ENCODE data around the gene BICDL1. TPM values are rescaled to one million over a fixed set of nuclear protein-coding genes. Genes with fewer than 3 reads are reported as not detected.
"Not testable (repeated sequence)": the region's sequence is repeated elsewhere in the genome, so short reads cannot be mapped to it uniquely, and the experiment has no call there.

BICDL1 gene
- total RNA-seq, 1 experiment from 2014 or later, result 20.7 TPM

GRCh38 chr12:119980242-119980641 lies 8.8 kb upstream of the BICDL1 start:
- BruUV-seq (replicated peaks), result no TSS peak
- H3K36me3 Mint-ChIP-seq (ENCODE audit: insufficient read depth, unreplicated experiment), result no peaks in the 10 kb centered on the region
- H3K4me1 Mint-ChIP-seq (ENCODE audit: insufficient read depth, unreplicated experiment), result no peaks in the 10 kb centered on the region
- intact Hi-C loops (cut with micrococcal nuclease), result no loop called here
- CTCF ChIA-PET, result no interaction called here
- TF ChIP-seq, protein P1, sequence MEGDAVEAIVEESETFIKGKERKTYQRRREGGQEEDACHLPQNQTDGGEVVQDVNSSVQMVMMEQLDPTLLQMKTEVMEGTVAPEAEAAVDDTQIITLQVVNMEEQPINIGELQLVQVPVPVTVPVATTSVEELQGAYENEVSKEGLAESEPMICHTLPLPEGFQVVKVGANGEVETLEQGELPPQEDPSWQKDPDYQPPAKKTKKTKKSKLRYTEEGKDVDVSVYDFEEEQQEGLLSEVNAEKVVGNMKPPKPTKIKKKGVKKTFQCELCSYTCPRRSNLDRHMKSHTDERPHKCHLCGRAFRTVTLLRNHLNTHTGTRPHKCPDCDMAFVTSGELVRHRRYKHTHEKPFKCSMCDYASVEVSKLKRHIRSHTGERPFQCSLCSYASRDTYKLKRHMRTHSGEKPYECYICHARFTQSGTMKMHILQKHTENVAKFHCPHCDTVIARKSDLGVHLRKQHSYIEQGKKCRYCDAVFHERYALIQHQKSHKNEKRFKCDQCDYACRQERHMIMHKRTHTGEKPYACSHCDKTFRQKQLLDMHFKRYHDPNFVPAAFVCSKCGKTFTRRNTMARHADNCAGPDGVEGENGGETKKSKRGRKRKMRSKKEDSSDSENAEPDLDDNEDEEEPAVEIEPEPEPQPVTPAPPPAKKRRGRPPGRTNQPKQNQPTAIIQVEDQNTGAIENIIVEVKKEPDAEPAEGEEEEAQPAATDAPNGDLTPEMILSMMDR (IDR thresholded peaks at IDR 0.05; ENCODE audit: unreplicated experiment), result no peak
- no peak overlapping the region for H3K27ac Mint-ChIP-seq (ENCODE audit: low read depth, unreplicated experiment)
- no peaks in the 10 kb centered on the region for H3K9me3 Mint-ChIP-seq (ENCODE audit: unreplicated experiment)
- H3K4me3 Mint-ChIP-seq (ENCODE audit: unreplicated experiment), result no peak overlapping the region
- DNase-seq (ENCODE audit: unreplicated experiment), result no peak
- POLR2A ChIA-PET, result interaction anchor here (1.6 kb wide), 1 partner anchor 9 kb away, joined by 8 read pairs; the partner anchor contains the start of gene BICDL1
- peaks cover 25% of the 10 kb centered on the region for H3K27me3 Mint-ChIP-seq (ENCODE audit: insufficient read depth, unreplicated experiment)

- BruUV-seq (replicated peaks), result not testable (repeated sequence)
Measured at GRCh38 chr12:119980702-119981101, 8.3 kb upstream of the BICDL1 start.

GRCh38 chr12:119989361-119989730 lies 310 bp downstream of the BICDL1 start:
- Mint-ChIP-seq H3K27me3 (ENCODE audit: insufficient read depth, unreplicated experiment) (no peaks in the 10 kb centered on the region), H3K36me3 (ENCODE audit: insufficient read depth, unreplicated experiment) (peaks cover 21% of the 10 kb centered on the region), H3K4me1 (ENCODE audit: insufficient read depth, unreplicated experiment) (peaks cover 13% of the 10 kb centered on the region), H3K4me3 (ENCODE audit: unreplicated experiment) (peak overlapping the region; percentile 75), H3K9me3 (ENCODE audit: unreplicated experiment) (no peaks in the 10 kb centered on the region), H3K27ac (ENCODE audit: low read depth, unreplicated experiment) (no peak overlapping the region)
- no peak for DNase-seq (ENCODE audit: unreplicated experiment)
- intact Hi-C loops (cut with micrococcal nuclease), result loop anchor here (1.0 to 2.0 kb wide), 2 partner anchors 71 to 127 kb away; partner anchors contain the start of gene RAB35
- TF ChIP-seq, protein P1 (IDR thresholded peaks at IDR 0.05; ENCODE audit: unreplicated experiment), result no peak
- ChIA-PET CTCF (interaction anchor here (0.8 to 1.9 kb wide), 8 partner anchors 18 to 258 kb away, joined by 3 to 10 read pairs (median 4); no protein-coding TSS in a partner anchor), POLR2A (interaction anchor here (0.6 to 4.2 kb wide), 25 partner anchors 8 to 249 kb away, joined by 3 to 60 read pairs (median 6); partner anchors contain the start of gene RAB35)
- BruUV-seq (replicated peaks), result no TSS peak

More at GRCh38 chr12:119980702-119981101, 8.3 kb upstream of the BICDL1 start:
- H3K4me1 Mint-ChIP-seq (ENCODE audit: insufficient read depth, unreplicated experiment); CTCF ChIA-PET; intact Hi-C loops (cut with micrococcal nuclease); H3K36me3 Mint-ChIP-seq (ENCODE audit: insufficient read depth, unreplicated experiment); H3K27ac Mint-ChIP-seq (ENCODE audit: low read depth, unreplicated experiment); DNase-seq (ENCODE audit: unreplicated experiment); H3K9me3 Mint-ChIP-seq (ENCODE audit: unreplicated experiment); H3K4me3 Mint-ChIP-seq (ENCODE audit: unreplicated experiment): not testable (repeated sequence)
- peaks cover 25% of the 10 kb centered on the region for H3K27me3 Mint-ChIP-seq (ENCODE audit: insufficient read depth, unreplicated experiment)
- POLR2A ChIA-PET, result interaction anchor here (1.6 kb wide), 1 partner anchor 8 kb away, joined by 8 read pairs; the partner anchor contains the start of gene BICDL1

- intact Hi-C loops (cut with micrococcal nuclease), result loop anchor here (1.0 to 2.0 kb wide), 2 partner anchors 71 to 126 kb away; partner anchors contain the start of gene RAB35
- no peaks in the 10 kb centered on the region for H3K27me3 Mint-ChIP-seq (ENCODE audit: insufficient read depth, unreplicated experiment)
- TF ChIP-seq, protein P1 (IDR thresholded peaks at IDR 0.05; ENCODE audit: unreplicated experiment), result no peak
- peaks cover 21% of the 10 kb centered on the region for H3K36me3 Mint-ChIP-seq (ENCODE audit: insufficient read depth, unreplicated experiment)
- H3K9me3 Mint-ChIP-seq (ENCODE audit: unreplicated experiment), result no peaks in the 10 kb centered on the region
- ChIA-PET CTCF (interaction anchor here (0.6 to 1.9 kb wide), 9 partner anchors 9 to 325 kb away, joined by 3 to 10 read pairs (median 4); no protein-coding TSS in a partner anchor), POLR2A (interaction anchor here (0.8 to 4.2 kb wide), 18 partner anchors 7 to 210 kb away, joined by 3 to 60 read pairs (median 13); partner anchors contain the start of gene RAB35)
- no TSS peak for BruUV-seq (replicated peaks)
- peaks cover 13% of the 10 kb centered on the region for H3K4me1 Mint-ChIP-seq (ENCODE audit: insufficient read depth, unreplicated experiment)
- H3K27ac Mint-ChIP-seq (ENCODE audit: low read depth, unreplicated experiment), result no peak overlapping the region
- peak overlapping the region; percentile 75 for H3K4me3 Mint-ChIP-seq (ENCODE audit: unreplicated experiment)
- DNase-seq (ENCODE audit: unreplicated experiment), result peak; percentile 68
Measured at GRCh38 chr12:119989731-119990381, 820 bp downstream of the BICDL1 start.

Data from MCF 10A (cell line).